ENCODE results near the gene LAMTOR3. TPM values are rescaled to one million over a fixed set of nuclear protein-coding genes. Genes with fewer than 3 reads are reported as not detected.

The LAMTOR3 gene
- total RNA-seq, 4 donors from 2014 or later, result 37.9 to 87.0 (median 40.3) TPM

GRCh38 chr4:99885063-99885664 lies 9.1 kb downstream of the LAMTOR3 start:
- no peak for TF ChIP-seq POLR2A (IDR thresholded peaks at IDR 0.05)
- TF ChIP-seq, protein P1, sequence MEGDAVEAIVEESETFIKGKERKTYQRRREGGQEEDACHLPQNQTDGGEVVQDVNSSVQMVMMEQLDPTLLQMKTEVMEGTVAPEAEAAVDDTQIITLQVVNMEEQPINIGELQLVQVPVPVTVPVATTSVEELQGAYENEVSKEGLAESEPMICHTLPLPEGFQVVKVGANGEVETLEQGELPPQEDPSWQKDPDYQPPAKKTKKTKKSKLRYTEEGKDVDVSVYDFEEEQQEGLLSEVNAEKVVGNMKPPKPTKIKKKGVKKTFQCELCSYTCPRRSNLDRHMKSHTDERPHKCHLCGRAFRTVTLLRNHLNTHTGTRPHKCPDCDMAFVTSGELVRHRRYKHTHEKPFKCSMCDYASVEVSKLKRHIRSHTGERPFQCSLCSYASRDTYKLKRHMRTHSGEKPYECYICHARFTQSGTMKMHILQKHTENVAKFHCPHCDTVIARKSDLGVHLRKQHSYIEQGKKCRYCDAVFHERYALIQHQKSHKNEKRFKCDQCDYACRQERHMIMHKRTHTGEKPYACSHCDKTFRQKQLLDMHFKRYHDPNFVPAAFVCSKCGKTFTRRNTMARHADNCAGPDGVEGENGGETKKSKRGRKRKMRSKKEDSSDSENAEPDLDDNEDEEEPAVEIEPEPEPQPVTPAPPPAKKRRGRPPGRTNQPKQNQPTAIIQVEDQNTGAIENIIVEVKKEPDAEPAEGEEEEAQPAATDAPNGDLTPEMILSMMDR (IDR thresholded peaks at IDR 0.05), result peak; percentile 48 to 60 (median 54)
- Histone ChIP-seq H3K9me3 (no peaks in the 10 kb centered on the region), H3K4me3 (no peak overlapping the region), H3K27ac (peak overlapping the region in 1 of 2 donors; percentile 2), H3K36me3 (no peaks in the 10 kb centered on the region), H3K4me1 (peaks cover 0 to 5% of the 10 kb centered on the region in 2 donors), H3K27me3 (no peaks in the 10 kb centered on the region)
- DNase-seq, result no peak
- intact Hi-C loops (cut with DNase I; ENCODE audit: low total_unique reads), result no loop called here

GRCh38 chr4:99879458-99879857 lies 14.8 kb downstream of the LAMTOR3 start:
- no peaks in the 10 kb centered on the region for H3K9me3 ChIP-seq
- intact Hi-C loops (cut with DNase I; ENCODE audit: low total_unique reads), result no loop called here
- H3K4me3 ChIP-seq, result no peak overlapping the region
- no peak overlapping the region for H3K27ac ChIP-seq
- no peaks in the 10 kb centered on the region for H3K27me3 ChIP-seq
- peaks cover 0 to 4% of the 10 kb centered on the region in 2 donors for H3K4me1 ChIP-seq
- TF ChIP-seq, protein P1 (IDR thresholded peaks at IDR 0.05), result no peak
- no peak for TF ChIP-seq POLR2A (IDR thresholded peaks at IDR 0.05)
- H3K36me3 ChIP-seq, result no peaks in the 10 kb centered on the region
- no peak for DNase-seq

- no peaks in the 10 kb centered on the region for H3K27me3 ChIP-seq
- intact Hi-C loops (cut with DNase I; ENCODE audit: low total_unique reads), result no loop called here
- H3K27ac ChIP-seq, result no peak overlapping the region
- TF ChIP-seq, protein P1 (IDR thresholded peaks at IDR 0.05), result no peak
- TF ChIP-seq POLR2A (IDR thresholded peaks at IDR 0.05), result no peak
- H3K36me3 ChIP-seq, result no peaks in the 10 kb centered on the region
- no peaks in the 10 kb centered on the region for H3K9me3 ChIP-seq
- DNase-seq, result no peak
- peaks cover 0 to 4% of the 10 kb centered on the region in 2 donors for H3K4me1 ChIP-seq
- H3K4me3 ChIP-seq, result no peak overlapping the region
These were observed 15.6 kb downstream of the LAMTOR3 start for GRCh38 chr4:99878604-99879003.

DNA sequence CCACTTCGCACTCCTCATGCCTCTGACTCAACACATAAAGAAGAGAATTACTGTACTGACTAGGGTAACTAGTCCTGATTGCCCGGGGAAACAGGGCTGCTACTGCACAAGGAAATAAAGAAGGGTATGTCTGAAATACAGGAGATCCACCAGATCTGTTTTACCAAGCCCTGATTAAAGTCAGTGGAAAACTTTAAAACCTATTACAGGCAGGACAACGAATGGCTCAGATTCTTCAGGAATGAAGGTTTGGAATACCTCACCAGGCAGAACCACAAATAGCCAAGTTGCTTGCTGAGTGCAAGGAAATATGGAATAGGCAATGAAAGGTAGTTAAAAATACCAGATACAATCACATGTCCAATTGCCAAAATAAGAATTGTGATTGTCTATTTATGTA lies 17.3 kb downstream of the LAMTOR3 start:
- Histone ChIP-seq H3K27ac (peak overlapping the region in 1 of 2 donors; percentile 73), H3K4me1 (peaks cover 0 to 4% of the 10 kb centered on the region in 2 donors), H3K27me3 (no peaks in the 10 kb centered on the region), H3K9me3 (no peaks in the 10 kb centered on the region), H3K4me3 (no peak overlapping the region), H3K36me3 (no peaks in the 10 kb centered on the region)
- intact Hi-C loops (cut with DNase I; ENCODE audit: low total_unique reads), result no loop called here
- TF ChIP-seq, protein P1 (IDR thresholded peaks at IDR 0.05), result no peak
- TF ChIP-seq POLR2A (IDR thresholded peaks at IDR 0.05), result no peak
- no peak for DNase-seq

DNA sequence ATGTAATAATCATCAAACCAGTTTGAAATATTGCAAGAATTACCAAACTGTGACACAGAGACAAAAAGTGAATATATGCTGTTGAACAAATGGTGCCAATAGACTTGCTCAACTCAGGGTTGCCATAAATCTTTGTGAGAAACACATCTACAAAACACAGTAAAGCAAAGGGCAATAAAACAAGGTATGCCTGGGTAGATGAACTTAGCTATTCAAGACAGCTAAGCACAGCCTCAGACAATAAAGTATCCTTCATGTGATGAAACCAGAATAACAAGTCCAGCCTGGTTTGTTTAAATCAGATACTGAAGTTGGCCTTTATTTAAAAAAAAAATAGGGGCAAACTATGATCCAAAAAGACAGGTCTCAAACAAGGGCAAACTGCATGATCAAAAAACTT lies 19.2 kb downstream of the LAMTOR3 start:
- Histone ChIP-seq H3K27ac (peak overlapping the region; percentile 22 to 73), H3K9me3 (no peaks in the 10 kb centered on the region), H3K36me3 (no peaks in the 10 kb centered on the region), H3K27me3 (no peaks in the 10 kb centered on the region), H3K4me1 (peaks cover 0 to 4% of the 10 kb centered on the region in 2 donors), H3K4me3 (no peak overlapping the region)
- intact Hi-C loops (cut with DNase I; ENCODE audit: low total_unique reads), result no loop called here
- no peak for TF ChIP-seq POLR2A (IDR thresholded peaks at IDR 0.05)
- TF ChIP-seq, protein P1 (IDR thresholded peaks at IDR 0.05), result no peak
- DNase-seq, result no peak

Data from uterus (tissue), 4 donors.